B cell (primary cell): ENCODE data around the gene CACNB4. TPM values are rescaled to one million over a fixed set of nuclear protein-coding genes. Genes with fewer than 3 reads are reported as not detected.

Source experiments
- ATAC-seq: fragments of 200-7000 bp; cut with Tn5 transposase; one replicate; pipeline ENCODE4 v1.10.0; 2021; ENCODE audit warnings: low read depth, mild to moderate bottlenecking, moderate number of reproducible peaks, moderate library complexity
- CTCF ChIA-PET: fragments of 350-600 bp; sonication (Branson Sonifier 250); formaldehyde crosslinking; loops from one replicate; lab custom pipeline; 2021; ENCODE audit warnings: antibody characterized with exemption, inconsistent platforms; lab: Charles Lee
- POLR2A ChIA-PET: fragments of 350-600 bp; sonication (Branson Sonifier 250); formaldehyde crosslinking; loops from one replicate; lab custom pipeline; 2021; ENCODE audit warnings: antibody characterized with exemption; lab: Charles Lee
- DNase-seq: peaks from one replicate; pipeline ENCODE4 v3.0.0; 2013
- H2AFZ ChIP-seq: 2 replicates; pipeline ENCODE4 v1.6.1; 2012; ENCODE audit warnings: mild to moderate bottlenecking, low read depth, low read length; ENCODE audit not compliant: insufficient read depth, poor library complexity, severe bottlenecking
- H3K27ac ChIP-seq, 2 donors: 1 replicate in 1 of 2; 2 replicates in 1 of 2; pipeline ENCODE4 v1.5.1; 2012 to 2013; ENCODE audit warnings: low read length in 2 of 2, mild to moderate bottlenecking in 2 of 2, moderate library complexity in 1 of 2
- H3K27me3 ChIP-seq, 4 experiments: fragments of 200-600 bp in 1 of 4; sonication (generic) in 1 of 4; replicated peaks in 1 of 4; 1 replicate in 2 of 4; 2 replicates in 2 of 4; pipeline versions ENCODE4 v1.6.1 to v1.7.0; 2013 to 2016; ENCODE audit warnings: low read length in 3 of 4, mild to moderate bottlenecking in 2 of 4, mixed read lengths in 1 of 4, moderate library complexity in 1 of 4; ENCODE audit not compliant: insufficient read depth in 4 of 4, control insufficient read depth in 3 of 4; ENCODE audit errors: control extremely low read depth in 1 of 4
- H3K36me3 ChIP-seq, 2 experiments: replicated peaks in 1 of 2; 1 replicate in 1 of 2; 2 replicates in 1 of 2; pipeline versions ENCODE4 v1.6.1 to v1.7.1; 2013; ENCODE audit warnings: low read length in 1 of 2; ENCODE audit not compliant: insufficient read depth in 2 of 2, control insufficient read depth in 1 of 2; ENCODE audit errors: control extremely low read depth in 1 of 2, extremely low read depth in 1 of 2
- H3K4me1 ChIP-seq, 2 donors: fragments of 200-600 bp in 1 of 2; sonication (generic) in 1 of 2; 1 replicate in 1 of 2; 2 replicates in 1 of 2; pipeline versions ENCODE4 v1.5.1 to v1.6.1; 2013 to 2017; ENCODE audit warnings: low read length in 2 of 2; ENCODE audit not compliant: control insufficient read depth in 2 of 2, insufficient read depth in 2 of 2
- H3K4me2 ChIP-seq: replicated peaks from 2 replicates; pipeline ENCODE3; 2012; ENCODE audit warnings: mild to moderate bottlenecking, low read depth, low read length; ENCODE audit not compliant: poor library complexity, severe bottlenecking
- H3K4me3 ChIP-seq, 5 experiments: fragments of 200-600 bp in 1 of 5; sonication (generic) in 1 of 5; 1 replicate in 3 of 5; 2 replicates in 2 of 5; pipeline versions ENCODE4 v1.5.1 to v1.7.0; 2011 to 2016; ENCODE audit warnings: low read length in 4 of 5, mild to moderate bottlenecking in 4 of 5, low read depth in 2 of 5, control low read depth in 1 of 5, moderate library complexity in 1 of 5; ENCODE audit not compliant: insufficient read depth in 1 of 5; ENCODE audit errors: control extremely low read depth in 1 of 5, extremely low read depth in 1 of 5
- H3K79me2 ChIP-seq: fragments of 200-600 bp; sonication (generic); one replicate; pipeline ENCODE4 v1.6.0; 2016; ENCODE audit warnings: low read length; ENCODE audit not compliant: control insufficient read depth, insufficient read depth
- H3K9ac ChIP-seq: fragments of 200-600 bp; sonication (generic); 2 replicates; pipeline ENCODE4 v1.6.1; 2017; ENCODE audit warnings: mild to moderate bottlenecking, low read length, moderate library complexity
- H3K9me3 ChIP-seq, 3 donors: one replicate each; pipeline versions ENCODE4 v1.6.1 to v1.7.1; 2013; ENCODE audit warnings: low read length in 2 of 3; ENCODE audit not compliant: control insufficient read depth in 2 of 3, insufficient read depth in 1 of 3; ENCODE audit errors: control extremely low read depth in 1 of 3
- H4K20me1 ChIP-seq: 2 replicates; pipeline ENCODE4 v1.6.0; 2012; ENCODE audit warnings: mild to moderate bottlenecking, low read length; ENCODE audit not compliant: insufficient read depth, control insufficient read depth, poor library complexity, severe bottlenecking
- H3K27ac Mint-ChIP-seq: one replicate; pipeline ENCODE4 v1.8.0; 2021; ENCODE audit warnings: mixed read lengths
- H3K27me3 Mint-ChIP-seq: one replicate; pipeline ENCODE4 v1.8.0; 2021; ENCODE audit warnings: mixed read lengths
- H3K4me1 Mint-ChIP-seq: one replicate; pipeline ENCODE4 v1.8.0; 2021; ENCODE audit warnings: mixed read lengths
- H3K4me3 Mint-ChIP-seq: one replicate; pipeline ENCODE4 v1.8.0; 2021; ENCODE audit warnings: mixed read lengths
- H3K9me3 Mint-ChIP-seq: one replicate; pipeline ENCODE4 v1.8.0; 2022; ENCODE audit warnings: mixed read lengths; ENCODE audit not compliant: insufficient read depth
- EZH2 ChIP-seq: IDR thresholded peaks from 2 replicates; pipeline ENCODE4 v1.6.1; 2012; ENCODE audit warnings: borderline replicate concordance, low read depth, mild to moderate bottlenecking, moderate library complexity, low read length; ENCODE audit not compliant: insufficient read depth, poor library complexity, severe bottlenecking
- WGBS: methylation state at CpG from one replicate; pipeline ENCODE4 v1.1.5; 2013; ENCODE audit warnings: missing lambda C conversion rate; ENCODE audit not compliant: insufficient coverage; 5-methylcytosine and 5-hydroxymethylcytosine counted together
- intact Hi-C: fragments of 100-400 bp; cut with micrococcal nuclease; formaldehyde crosslinking; loops from one replicate; pipeline ENCODE4 v1.10.0; 2022
- polyA plus RNA-seq: library from polyadenylated mRNA; depleted of rRNA; stranded (reverse); fragments of >200 nt; gene quantifications from 2 replicates; pipeline ENCODE4 v1.2.3, GENCODE V29; 2012
- total RNA-seq, 2 donors: library from RNA; stranded (reverse); fragments of 120-200 nt in 1 of 2; gene quantifications; 1 replicate in 1 of 2; 2 replicates in 1 of 2; pipeline versions ENCODE4 v1.2.3 to v1.2.4, GENCODE V29; 2013 to 2022
- TF ChIP-seq, protein P1 (sequence below): fragments of 200-600 bp; IDR thresholded peaks from one replicate; pipeline ENCODE4 v1.8.0; 2022; ENCODE audit warnings: antibody characterized with exemption, mild to moderate bottlenecking

Gene CACNB4
- total and polyA plus RNA-seq, 2 donors (not counting 1 experiment from before 2014, with no cell fraction given): 0.12 to 1.4 TPM

DNA sequence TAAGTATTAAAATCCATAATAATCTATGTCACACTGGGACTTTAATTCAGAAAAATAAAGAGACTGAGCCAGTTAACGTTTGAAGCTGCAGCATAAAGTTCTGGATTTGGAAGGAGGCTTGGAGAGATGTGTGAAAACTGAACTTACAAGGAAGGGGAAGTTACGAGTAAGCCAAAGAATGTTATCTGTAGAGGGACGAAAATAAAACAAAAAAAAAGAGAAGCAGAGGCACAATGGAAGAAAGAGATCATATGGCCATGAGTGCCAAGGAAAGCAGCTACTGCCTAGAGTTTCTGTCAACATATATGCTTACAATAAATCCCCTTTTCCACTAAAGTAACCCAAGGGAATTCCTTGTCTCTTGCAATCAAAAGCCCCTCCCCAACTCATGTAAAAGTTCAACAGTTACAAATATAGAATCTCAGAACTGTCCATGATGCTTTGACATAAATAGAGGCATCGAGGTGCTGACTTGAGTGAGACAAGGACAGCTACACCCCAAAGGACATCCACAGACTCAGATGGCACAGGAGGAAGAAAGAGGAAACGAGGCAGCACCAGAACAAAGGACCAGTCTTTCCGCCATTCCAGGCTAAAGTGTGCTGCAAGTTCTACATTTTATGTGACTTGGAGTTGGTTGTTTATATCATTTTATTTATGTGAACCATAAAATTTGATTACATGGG, 254.5 kb downstream of the CACNB4 start:
- no peaks in the 10 kb centered on the region for H3K9me3 ChIP-seq
- H3K79me2 ChIP-seq: no peaks in the 10 kb centered on the region
- Mint-ChIP-seq H3K4me1 (peaks cover 29% of the 10 kb centered on the region), H3K27ac (no peak overlapping the region), H3K9me3 (no peaks in the 10 kb centered on the region), H3K4me3 (no peak overlapping the region), H3K27me3 (no peaks in the 10 kb centered on the region)
- peaks cover 0 to 3% of the 10 kb centered on the region in 2 donors for H3K4me1 ChIP-seq
- H3K36me3 ChIP-seq: no peaks in the 10 kb centered on the region
- intact Hi-C loops: no loop called here
- ATAC-seq (no peak), DNase-seq (no peak)
- H3K27me3 ChIP-seq: no peaks in the 10 kb centered on the region
- no peak for TF ChIP-seq EZH2
- TF ChIP-seq, protein P1, sequence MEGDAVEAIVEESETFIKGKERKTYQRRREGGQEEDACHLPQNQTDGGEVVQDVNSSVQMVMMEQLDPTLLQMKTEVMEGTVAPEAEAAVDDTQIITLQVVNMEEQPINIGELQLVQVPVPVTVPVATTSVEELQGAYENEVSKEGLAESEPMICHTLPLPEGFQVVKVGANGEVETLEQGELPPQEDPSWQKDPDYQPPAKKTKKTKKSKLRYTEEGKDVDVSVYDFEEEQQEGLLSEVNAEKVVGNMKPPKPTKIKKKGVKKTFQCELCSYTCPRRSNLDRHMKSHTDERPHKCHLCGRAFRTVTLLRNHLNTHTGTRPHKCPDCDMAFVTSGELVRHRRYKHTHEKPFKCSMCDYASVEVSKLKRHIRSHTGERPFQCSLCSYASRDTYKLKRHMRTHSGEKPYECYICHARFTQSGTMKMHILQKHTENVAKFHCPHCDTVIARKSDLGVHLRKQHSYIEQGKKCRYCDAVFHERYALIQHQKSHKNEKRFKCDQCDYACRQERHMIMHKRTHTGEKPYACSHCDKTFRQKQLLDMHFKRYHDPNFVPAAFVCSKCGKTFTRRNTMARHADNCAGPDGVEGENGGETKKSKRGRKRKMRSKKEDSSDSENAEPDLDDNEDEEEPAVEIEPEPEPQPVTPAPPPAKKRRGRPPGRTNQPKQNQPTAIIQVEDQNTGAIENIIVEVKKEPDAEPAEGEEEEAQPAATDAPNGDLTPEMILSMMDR: no peak
- WGBS: 35% methylated on average over 2 of the region's 6 CpGs
- no peak overlapping the region for H3K4me3 ChIP-seq
- no peaks in the 10 kb centered on the region for H4K20me1 ChIP-seq
- ChIA-PET CTCF (no interaction called here), POLR2A (no interaction called here)
- H3K27ac ChIP-seq: no peak overlapping the region
- H3K9ac ChIP-seq: no peak overlapping the region
- H3K4me2 ChIP-seq: no peak overlapping the region
- no peak overlapping the region for H2AFZ ChIP-seq

DNA sequence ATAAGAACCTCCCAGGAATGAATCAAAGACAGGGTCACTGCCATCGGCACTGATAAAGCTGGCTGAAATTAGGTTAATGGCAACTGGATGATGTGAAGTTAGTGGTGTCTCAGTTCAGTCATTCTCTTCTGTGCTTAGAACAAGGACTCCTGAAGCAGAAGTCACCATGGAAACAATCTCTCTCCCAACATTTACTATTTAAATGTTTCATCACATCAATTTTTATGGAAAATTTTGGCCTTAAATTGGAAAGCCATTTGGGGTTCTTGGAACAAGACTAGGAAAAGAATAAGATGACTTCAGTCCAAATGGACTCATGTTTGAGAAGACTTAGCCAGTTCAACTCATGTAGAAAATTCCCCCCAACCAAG, 255.2 kb downstream of the CACNB4 start:
- Histone ChIP-seq H3K27me3 (no peaks in the 10 kb centered on the region), H3K36me3 (no peaks in the 10 kb centered on the region), H3K4me3 (no peak overlapping the region), H3K4me2 (no peak overlapping the region), H4K20me1 (no peaks in the 10 kb centered on the region), H3K9me3 (no peaks in the 10 kb centered on the region), H3K27ac (no peak overlapping the region), H3K9ac (no peak overlapping the region), H3K79me2 (no peaks in the 10 kb centered on the region), H3K4me1 (peaks cover 0 to 3% of the 10 kb centered on the region in 2 donors), H2AFZ (no peak overlapping the region)
- Mint-ChIP-seq H3K27me3 (no peaks in the 10 kb centered on the region), H3K4me1 (peaks cover 29% of the 10 kb centered on the region), H3K9me3 (no peaks in the 10 kb centered on the region), H3K4me3 (no peak overlapping the region), H3K27ac (no peak overlapping the region)
- TF ChIP-seq EZH2: no peak
- TF ChIP-seq, protein P1: no peak
- ChIA-PET POLR2A (no interaction called here), CTCF (no interaction called here)
- WGBS: no CpG with 5 or more reads among the region's 1 CpG
- intact Hi-C loops: no loop called here
- ATAC-seq: no peak
- no peak for DNase-seq
